K562 (cell line): Measurements from ENCODE around the gene MCM6. TPM values are rescaled to one million over a fixed set of nuclear protein-coding genes. Genes with fewer than 3 reads are reported as not detected.

Experiments used
- ATAC-seq: fragments of 200-7000 bp; cut with Tn5 transposase; 3 replicates; pipeline ENCODE4 v1.9.1; 2020; ENCODE audit warnings: moderate library complexity
- BruUV-seq: library from RNA; stranded (reverse); fragments of 400-500 nt; replicated peaks from 2 replicates; lab custom pipeline; 2021; lab: Mats Ljungman, UMichigan
- CTCF ChIA-PET: fragments of 300-600 bp; formaldehyde crosslinking; extraction: SDS; loops from one replicate; lab custom pipeline; 2021; ENCODE audit warnings: low intra/inter-chr PET ratio; lab: Yijun Ruan, JAX
- POLR2A ChIA-PET: fragments of 300-600, 350-650 bp; sonication (Branson Sonifier 250); formaldehyde crosslinking; extraction: SDS; loops from one replicate; lab custom pipeline; 2021; ENCODE audit warnings: antibody characterized with exemption, inconsistent platforms; lab: Yijun Ruan, JAX
- DNase-seq, 4 experiments: peaks; one replicate each; pipeline versions ENCODE4 v3.0.0 to v3.0.0-alpha.2; 2011 to 2018; ENCODE audit warnings: low spot score in 3 of 4, mixed read lengths in 3 of 4; ENCODE audit errors: extremely low read depth in 1 of 4
- FAIRE-seq: peaks from 2 replicates; lab custom pipeline; 2011; peaks lifted over from hg19 to GRCh38; lab: Jason Lieb, UNC
- H2AFZ ChIP-seq: 2 replicates; pipeline ENCODE4 v1.6.0; 2011; ENCODE audit warnings: low read depth, low read length, control low read depth, inconsistent platforms
- H3K27ac ChIP-seq: fragments of 200-600 bp; 3 replicates; pipeline ENCODE4 v1.8.0; 2011; ENCODE audit warnings: low read depth, mild to moderate bottlenecking, control low read depth, inconsistent platforms, low read length, moderate library complexity, mixed read lengths; ENCODE audit errors: extremely low read depth
- H3K27me3 ChIP-seq, 2 experiments: fragments of 300-600 bp in 1 of 2; 2 replicates in 1 of 2; 3 replicates in 1 of 2; pipeline versions ENCODE4 v1.6.0 to v1.8.0; 2011; ENCODE audit warnings: inconsistent platforms in 2 of 2, low read length in 2 of 2, mild to moderate bottlenecking in 1 of 2, mixed read lengths in 1 of 2, moderate library complexity in 1 of 2; ENCODE audit not compliant: control insufficient read depth in 2 of 2, insufficient read depth in 2 of 2
- H3K36me3 ChIP-seq: fragments of 300-600 bp; 3 replicates; pipeline ENCODE4 v1.8.0; 2011; ENCODE audit warnings: mild to moderate bottlenecking, low read length, inconsistent platforms; ENCODE audit not compliant: control insufficient read depth, insufficient read depth
- H3K4me1 ChIP-seq, 2 experiments: fragments of 200-600 bp in 1 of 2; replicated peaks in 1 of 2; 2 replicates in 1 of 2; 3 replicates in 1 of 2; pipeline versions ENCODE4 v1.5.1 to v1.8.0; 2011; ENCODE audit warnings: inconsistent platforms in 2 of 2, low read length in 2 of 2, mild to moderate bottlenecking in 1 of 2, mixed read lengths in 1 of 2, moderate library complexity in 1 of 2; ENCODE audit not compliant: control insufficient read depth in 2 of 2, insufficient read depth in 2 of 2
- H3K4me2 ChIP-seq: 2 replicates; pipeline ENCODE4 v1.6.1; 2011; ENCODE audit warnings: low read length, control low read depth, inconsistent platforms, mixed read lengths; ENCODE audit not compliant: insufficient read depth
- H3K4me3 ChIP-seq: fragments of 200-600 bp; sonication (generic), shearing (Covaris generic); 2 replicates; pipeline ENCODE4 v1.5.1; 2016; ENCODE audit warnings: control low read depth, inconsistent platforms
- H3K79me2 ChIP-seq: fragments of 200-600 bp; 3 replicates; pipeline ENCODE4 v1.8.0; 2011; ENCODE audit warnings: low read length, inconsistent platforms; ENCODE audit not compliant: control insufficient read depth, insufficient read depth
- H3K9ac ChIP-seq, 2 experiments: 2 replicates each; pipeline versions ENCODE4 v1.6.0 to v1.6.1; 2011; ENCODE audit warnings: low read depth in 2 of 2, low read length in 2 of 2, control low read depth in 1 of 2, inconsistent platforms in 1 of 2, mild to moderate bottlenecking in 1 of 2, mixed read lengths in 1 of 2; ENCODE audit not compliant: insufficient read depth in 1 of 2
- H3K9me1 ChIP-seq: one replicate; pipeline ENCODE4 v1.6.0; 2011; ENCODE audit warnings: inconsistent platforms, mild to moderate bottlenecking, low read length, moderate library complexity; ENCODE audit not compliant: control insufficient read depth, insufficient read depth
- H3K9me3 ChIP-seq: replicated peaks from 2 replicates; pipeline ENCODE4 v1.5.1; 2011; ENCODE audit warnings: low read depth, low read length, inconsistent platforms; ENCODE audit not compliant: control insufficient read depth, insufficient read depth
- H4K20me1 ChIP-seq: replicated peaks from 2 replicates; pipeline ENCODE4 v1.6.1; 2011; ENCODE audit warnings: low read length, inconsistent platforms, mixed read lengths; ENCODE audit not compliant: control insufficient read depth, insufficient read depth
- CREB3 ChIP-seq: fragments of 450-650 bp; conservative IDR thresholded peaks from 2 replicates; pipeline ENCODE4 v1.6.1; 2016; ENCODE audit warnings: missing genetic modification characterization, low read depth, mild to moderate bottlenecking, missing compliant biosample characterization, moderate library complexity
- E2F4 ChIP-seq: sonication (generic); formaldehyde crosslinking; IDR thresholded peaks from 2 replicates; pipeline ENCODE4 v1.8.0; 2022; ENCODE audit warnings: mild to moderate bottlenecking, low read depth, missing genetic modification reagents
- HNRNPH1 ChIP-seq: fragments of 200-400 bp; formaldehyde crosslinking; optimal IDR thresholded peaks from 2 replicates; pipeline ENCODE3; 2017; ENCODE audit warnings: low read depth, mild to moderate bottlenecking, low read length, moderate library complexity
- PHF8 ChIP-seq: fragments of 200-600 bp; sonication (generic); IDR thresholded peaks from 2 replicates; pipeline ENCODE4 v1.6.1; 2012; ENCODE audit warnings: mixed run types, mild to moderate bottlenecking, inconsistent platforms, low read length, moderate library complexity, borderline replicate concordance
- SMAD4 ChIP-seq: fragments of 250-450 bp; sonication (Bioruptor Pico); conservative IDR thresholded peaks from 2 replicates; pipeline ENCODE4 v1.8.0; 2021; ENCODE audit warnings: inconsistent platforms, mild to moderate bottlenecking, moderate library complexity
- WGBS: fragments of 100-300 bp; shearing (Covaris generic); methylation state at CpG from one replicate; pipeline ENCODE4 v1.1.6; 2016; ENCODE audit warnings: low coverage, mixed read lengths; ENCODE audit not compliant: insufficient coverage; ENCODE audit errors: missing lambda C conversion rate; 5-methylcytosine and 5-hydroxymethylcytosine counted together
- in situ Hi-C: fragments of 300-500 bp; cut with MboI; formaldehyde crosslinking; loops from 4 replicates; pipeline ENCODE4 v1.15.0; 2018; ENCODE audit warnings: inconsistent platforms, mixed read lengths
- intact Hi-C: fragments of 100-400 bp; cut with micrococcal nuclease; formaldehyde crosslinking; loops from 2 replicates; pipeline ENCODE4 v1.14.2; 2022
- polyA plus RNA-seq, 8 experiments: library from polyadenylated mRNA; depleted of rRNA in 4 of 8; stranded (reverse) in 5 of 8; unstranded in 3 of 8; fragments of >200 nt; fragmentation: Nextera tagmentation in 2 of 8; fragmentation: Illumina TruSeq in 1 of 8; extraction: Ambion mirVana in 2 of 8; extraction: Trizol in 1 of 8; gene quantifications; 2 replicates each; pipeline versions ENCODE4 v1.2.1 to v1.2.3, GENCODE V29; 2011 to 2014; ENCODE audit warnings: inconsistent platforms in 1 of 8, missing spikeins in 1 of 8
- total RNA-seq, 7 experiments: library from RNA; depleted of rRNA in 6 of 7; stranded (reverse); fragments of >200 nt in 6 of 7; fragmentation: Illumina TruSeq in 2 of 7; extraction: Trizol in 2 of 7; gene quantifications; 2 replicates each; pipeline versions ENCODE4 v1.2.1 to v1.2.3, GENCODE V29; 2011 to 2021; ENCODE audit warnings: low replicate concordance in 1 of 7

MCM6 gene
- total and polyA plus RNA-seq, 9 of the 15 experiments (the other 6 are each of a cell fraction or from before 2014, with no cell fraction given) = 42.6 to 133 (median 82.4) TPM

GRCh38 chr2:135825550-135826176, 50.6 kb downstream of the MCM6 start:
- no TSS peak for BruUV-seq

More at GRCh38 chr2:135825550-135826176, 50.6 kb downstream of the MCM6 start:
- TF ChIP-seq HNRNPH1 (no peak), PHF8 (no peak), SMAD4 (no peak), E2F4 (no peak), CREB3 (tag) (no peak)
- no peaks in the 10 kb centered on the region for H3K9me3 ChIP-seq
- POLR2A ChIA-PET = interaction anchor here (0.6 to 1.5 kb wide), 4 partner anchors 8 to 13 kb away, joined by 3 to 6 read pairs (median 3); no protein-coding TSS in a partner anchor
- peak overlapping the region in 1 of 2 experiments; percentile 29; a peak in 1 of 4 replicates for H3K9ac ChIP-seq
- CTCF ChIA-PET = no interaction called here
- H3K27me3 ChIP-seq = peaks cover 20 to 58% of the 10 kb centered on the region in 2 experiments
- H3K79me2 ChIP-seq = no peaks in the 10 kb centered on the region
- H4K20me1 ChIP-seq = no peaks in the 10 kb centered on the region
- H3K36me3 ChIP-seq = no peaks in the 10 kb centered on the region
- intact Hi-C loops = no loop called here
- FAIRE-seq (no peak), ATAC-seq (peak; percentile 57), DNase-seq (no peak)
- no peak overlapping the region for H3K4me2 ChIP-seq
- in situ Hi-C loops = no loop called here
- H2AFZ ChIP-seq = no peak overlapping the region
- H3K27ac ChIP-seq = no peak overlapping the region
- no peaks in the 10 kb centered on the region for H3K9me1 ChIP-seq
- 6% methylated on average over 9 of the region's 11 CpGs for WGBS
- H3K4me3 ChIP-seq = no peak overlapping the region
- peaks cover 0 to 5% of the 10 kb centered on the region in 2 experiments; a peak in 2 of 5 replicates for H3K4me1 ChIP-seq
